ENCODE results near the gene TPBG.

The TPBG gene

GRCh38 chr6:82363428-82364086 is at the start of gene TPBG:
Gene TPBG, plus strand, starts transcription at chr6:82363817. Its CDS starts 1,145 bp downstream, at chr6:82364962.
- TF ChIP-seq GATA3 (IDR thresholded peaks at IDR 0.05; ENCODE audit: low read depth, low read length) (no peak), GATA2 (IDR thresholded peaks at IDR 0.05; ENCODE audit: low read depth, low read length) (no peak)

- no peak for TF ChIP-seq GATA3 (IDR thresholded peaks at IDR 0.05; ENCODE audit: low read depth, low read length)
- no peak for TF ChIP-seq GATA2 (IDR thresholded peaks at IDR 0.05; ENCODE audit: low read depth, low read length)
Observed at GRCh38 chr6:82322386-82322785, 41.2 kb upstream of the TPBG start.

- TF ChIP-seq GATA2 (IDR thresholded peaks at IDR 0.05; ENCODE audit: low read depth, low read length): no peak
- no peak for TF ChIP-seq GATA3 (IDR thresholded peaks at IDR 0.05; ENCODE audit: low read depth, low read length)
Observed at GRCh38 chr6:82329766-82330165, 33.9 kb upstream of the TPBG start.

- TF ChIP-seq GATA2 (IDR thresholded peaks at IDR 0.05; ENCODE audit: low read depth, low read length): no peak
- TF ChIP-seq GATA3 (IDR thresholded peaks at IDR 0.05; ENCODE audit: low read depth, low read length): no peak
Observed at GRCh38 chr6:82330171-82330804, 33.3 kb upstream of the TPBG start.

GRCh38 chr6:82331031-82331773 is 32.4 kb upstream of the TPBG start:
- no peak for TF ChIP-seq GATA3 (IDR thresholded peaks at IDR 0.05; ENCODE audit: low read depth, low read length)
- no peak for TF ChIP-seq GATA2 (IDR thresholded peaks at IDR 0.05; ENCODE audit: low read depth, low read length)

GRCh38 chr6:82333781-82334180 is 29.8 kb upstream of the TPBG start:
- TF ChIP-seq GATA2 (IDR thresholded peaks at IDR 0.05; ENCODE audit: low read depth, low read length) (no peak), GATA3 (IDR thresholded peaks at IDR 0.05; ENCODE audit: low read depth, low read length) (no peak)

- TF ChIP-seq GATA3 (IDR thresholded peaks at IDR 0.05; ENCODE audit: low read depth, low read length) (no peak), GATA2 (IDR thresholded peaks at IDR 0.05; ENCODE audit: low read depth, low read length) (no peak)
Observed at GRCh38 chr6:82337688-82338257, 25.8 kb upstream of the TPBG start.

- no peak for TF ChIP-seq GATA2 (IDR thresholded peaks at IDR 0.05; ENCODE audit: low read depth, low read length)
- no peak for TF ChIP-seq GATA3 (IDR thresholded peaks at IDR 0.05; ENCODE audit: low read depth, low read length)
Observed at GRCh38 chr6:82348130-82348529, 15.5 kb upstream of the TPBG start.

GRCh38 chr6:82353848-82354247 is 9.8 kb upstream of the TPBG start:
- no peak for TF ChIP-seq GATA3 (IDR thresholded peaks at IDR 0.05; ENCODE audit: low read depth, low read length)
- TF ChIP-seq GATA2 (IDR thresholded peaks at IDR 0.05; ENCODE audit: low read depth, low read length): no peak

- TF ChIP-seq GATA3 (IDR thresholded peaks at IDR 0.05; ENCODE audit: low read depth, low read length) (no peak), GATA2 (IDR thresholded peaks at IDR 0.05; ENCODE audit: low read depth, low read length) (no peak)
Observed at GRCh38 chr6:82360552-82360951, 3.1 kb upstream of the TPBG start.

- TF ChIP-seq GATA2 (IDR thresholded peaks at IDR 0.05; ENCODE audit: low read depth, low read length) (no peak), GATA3 (IDR thresholded peaks at IDR 0.05; ENCODE audit: low read depth, low read length) (no peak)
Observed at GRCh38 chr6:82361631-82362030, 2.0 kb upstream of the TPBG start.

- TF ChIP-seq GATA2 (IDR thresholded peaks at IDR 0.05; ENCODE audit: low read depth, low read length) (no peak), GATA3 (IDR thresholded peaks at IDR 0.05; ENCODE audit: low read depth, low read length) (no peak)
Observed at GRCh38 chr6:82362144-82362543, 1.5 kb upstream of the TPBG start.

GRCh38 chr6:82362878-82363427 is 664 bp upstream of the TPBG start:
- no peak for TF ChIP-seq GATA2 (IDR thresholded peaks at IDR 0.05; ENCODE audit: low read depth, low read length)
- no peak for TF ChIP-seq GATA3 (IDR thresholded peaks at IDR 0.05; ENCODE audit: low read depth, low read length)

All from SH-SY5Y (cell line).